GM19467 (cell line): ENCODE results near the gene YLPM1.

Experiments used
- ATAC-seq: cut with Tn5 transposase; IDR thresholded peaks from one replicate; pipeline ENCODE4 v1.9.1; 2021; ENCODE audit warnings: mild to moderate bottlenecking, moderate library complexity; ENCODE audit not compliant: unreplicated experiment

The YLPM1 gene

GRCh38 chr14:74868739-74869138 lies 105.6 kb downstream of the YLPM1 start:
- no peak for ATAC-seq

- ATAC-seq: no peak
Observed at GRCh38 chr14:74871819-74872218, 108.7 kb downstream of the YLPM1 start.

- no peak for ATAC-seq
Observed at GRCh38 chr14:74875204-74875603, 112.1 kb downstream of the YLPM1 start.

GRCh38 chr14:74875941-74876913 lies 113.1 kb downstream of the YLPM1 start, which contains the start of gene PROX2:
PROX2 (minus strand) TSS chr14:74876145; CDS start chr14:74863834, 12,311 bp downstream.
- no peak for ATAC-seq

- no peak for ATAC-seq
Observed at GRCh38 chr14:74879427-74880182, 116.5 kb downstream of the YLPM1 start.

- peak; percentile 93 for ATAC-seq
Observed at GRCh38 chr14:74881431-74882102, 118.5 kb downstream of the YLPM1 start, which contains the start of gene DLST. DLST (plus strand) TSS chr14:74881916; CDS start chr14:74881954, 38 bp downstream.

GRCh38 chr14:74882103-74882920 lies 119.2 kb downstream of the YLPM1 start:
- peak; percentile 26 for ATAC-seq
